Stimulated activated CD4-positive, alpha-beta T cell treated with anti-CD3 and anti-CD28 coated beads, Interleukin-4, amount 100 ng/mL, for 4 hours (primary cell): ENCODE data around the gene ERVH48-1.
"Not testable (repeated sequence)": the region's sequence is repeated elsewhere in the genome, so short reads cannot be mapped to it uniquely, and the experiment has no call there.

Experiments
- DNase-seq, 2 experiments: peaks; one replicate each; pipeline ENCODE4 v3.0.0-alpha.2; 2020

ERVH48-1 gene

GRCh38 chr21:42903817-42904216 lies 21.6 kb downstream of the ERVH48-1 start:
- DNase-seq: no peak

- DNase-seq: no peak
These were observed 25.0 kb downstream of the ERVH48-1 start for GRCh38 chr21:42900446-42900845.

- DNase-seq: peak; percentile 100
These were observed 32.3 kb downstream of the ERVH48-1 start, which contains the start of gene NDUFV3 for GRCh38 chr21:42892931-42893755. TSS of gene NDUFV3 (plus strand) at chr21:42893309. CDS start at chr21:42893334, 25 bp downstream.

- no peak for DNase-seq
These were observed 32.9 kb downstream of the ERVH48-1 start for GRCh38 chr21:42892582-42892930.

- no peak for DNase-seq
These were observed 38.1 kb downstream of the ERVH48-1 start for GRCh38 chr21:42887326-42887725.

- DNase-seq: no peak
These were observed 41.5 kb downstream of the ERVH48-1 start for GRCh38 chr21:42883921-42884320.

GRCh38 chr21:42880352-42880751 lies 45.1 kb downstream of the ERVH48-1 start:
- DNase-seq: no peak

- peak; percentile 96 to 98 for DNase-seq
These were observed 46.2 kb downstream of the ERVH48-1 start, which contains the start of gene WDR4 for GRCh38 chr21:42878993-42879787. TSS of gene WDR4 (minus strand) at chr21:42879539. CDS start at chr21:42879495, 44 bp downstream.

- DNase-seq: no peak
These were observed 46.8 kb downstream of the ERVH48-1 start for GRCh38 chr21:42878678-42878992.

GRCh38 chr21:42875811-42876210 lies 49.6 kb downstream of the ERVH48-1 start:
- not testable (repeated sequence) for DNase-seq

GRCh38 chr21:42873096-42873495 lies 52.3 kb downstream of the ERVH48-1 start:
- no peak for DNase-seq

- no peak for DNase-seq
These were observed 57.2 kb downstream of the ERVH48-1 start for GRCh38 chr21:42868196-42868595.
